ENCODE results near the gene MRPL22. TPM values are rescaled to one million over a fixed set of nuclear protein-coding genes. Genes with fewer than 3 reads are reported as not detected.

Gene MRPL22
- total RNA-seq, 1 experiment from 2014 or later, result 94.0 TPM

DNA sequence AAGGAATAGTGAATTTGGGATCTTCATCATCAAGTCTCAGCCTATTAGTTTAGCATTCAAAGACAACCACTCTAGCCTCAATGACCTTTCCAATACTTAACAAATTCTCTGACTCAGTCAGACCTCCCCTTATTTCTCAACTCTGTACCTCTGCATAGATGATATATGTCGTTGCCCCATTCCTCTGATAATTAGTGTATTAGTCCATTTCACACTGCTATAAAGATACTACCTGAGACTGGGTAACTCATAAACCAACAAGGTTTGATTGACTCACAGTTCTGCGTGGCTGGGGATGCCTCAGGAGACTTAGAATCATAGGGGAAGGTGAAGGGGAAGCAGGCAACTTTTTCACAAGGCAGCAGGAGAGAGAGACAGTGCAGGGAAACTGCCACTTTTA lies 8.9 kb downstream of the MRPL22 start:
- H2AFZ ChIP-seq, result no peak overlapping the region
- no peak overlapping the region for H3K27ac ChIP-seq
- POLR2A ChIA-PET (ENCODE audit: unreplicated experiment), result no interaction called here
- H3K9me3 ChIP-seq (ENCODE audit: insufficient read depth, low read depth), result no peaks in the 10 kb centered on the region
- TF ChIP-seq EZH2 (IDR thresholded peaks at IDR 0.05; ENCODE audit: low read depth) (no peak), CTCF (conservative IDR thresholded peaks at IDR 0.05) (no peak)
- no peaks in the 10 kb centered on the region for H3K27me3 ChIP-seq (ENCODE audit: insufficient read depth, low read depth)
- no peaks in the 10 kb centered on the region for H3F3A ChIP-seq (ENCODE audit: insufficient read depth, low read depth)
- H3K4me2 ChIP-seq, result no peak overlapping the region
- DNase-seq, result no peak
- no peaks in the 10 kb centered on the region for H3K9me2 ChIP-seq (ENCODE audit: insufficient read depth)
- H3K4me3 ChIP-seq, result no peak overlapping the region
- intact Hi-C loops (cut with micrococcal nuclease; ENCODE audit: unreplicated experiment), result no loop called here
- CTCF ChIA-PET, result no interaction called here
- peaks cover 5% of the 10 kb centered on the region for H3K36me3 ChIP-seq (ENCODE audit: low read depth)
- H3K79me2 ChIP-seq (ENCODE audit: low read depth), result peaks cover 33% of the 10 kb centered on the region
- peaks cover 23% of the 10 kb centered on the region; the same call in 1 of the 2 replicates for H4K20me1 ChIP-seq (ENCODE audit: insufficient read depth)
- no peaks in the 10 kb centered on the region for H3K4me1 ChIP-seq (replicated peaks; ENCODE audit: insufficient read depth)
- BruUV-seq (replicated peaks), result no TSS peak

GRCh38 chr5:154956712-154957111 lies 15.8 kb downstream of the MRPL22 start:
- CTCF ChIA-PET, result no interaction called here
- DNase-seq, result no peak
- Histone ChIP-seq H3K4me2 (no peak overlapping the region), H3K79me2 (ENCODE audit: low read depth) (no peaks in the 10 kb centered on the region), H3K27ac (no peak overlapping the region), H3K27me3 (ENCODE audit: insufficient read depth, low read depth) (no peaks in the 10 kb centered on the region), H2AFZ (no peak overlapping the region), H3K9me3 (ENCODE audit: insufficient read depth, low read depth) (no peaks in the 10 kb centered on the region), H4K20me1 (ENCODE audit: insufficient read depth) (no peaks in the 10 kb centered on the region), H3K9me2 (ENCODE audit: insufficient read depth) (no peaks in the 10 kb centered on the region), H3K36me3 (ENCODE audit: low read depth) (peaks cover 13% of the 10 kb centered on the region; the same call in 1 of the 2 replicates), H3K4me3 (no peak overlapping the region), H3F3A (ENCODE audit: insufficient read depth, low read depth) (no peaks in the 10 kb centered on the region), H3K4me1 (replicated peaks; ENCODE audit: insufficient read depth) (no peaks in the 10 kb centered on the region)
- no TSS peak for BruUV-seq (replicated peaks)
- intact Hi-C loops (cut with micrococcal nuclease; ENCODE audit: unreplicated experiment), result no loop called here
- POLR2A ChIA-PET (ENCODE audit: unreplicated experiment), result no interaction called here
- TF ChIP-seq CTCF (conservative IDR thresholded peaks at IDR 0.05) (no peak), EZH2 (IDR thresholded peaks at IDR 0.05; ENCODE audit: low read depth) (no peak)

- Histone ChIP-seq H3K27me3 (ENCODE audit: insufficient read depth, low read depth) (no peaks in the 10 kb centered on the region), H4K20me1 (ENCODE audit: insufficient read depth) (peaks cover 6% of the 10 kb centered on the region; the same call in 1 of the 2 replicates), H3K4me2 (no peak overlapping the region), H3F3A (ENCODE audit: insufficient read depth, low read depth) (peaks cover 7% of the 10 kb centered on the region; the same call in 1 of the 2 replicates), H3K36me3 (ENCODE audit: low read depth) (peaks cover 24% of the 10 kb centered on the region; the same call in 1 of the 2 replicates), H3K27ac (no peak overlapping the region), H3K9me2 (ENCODE audit: insufficient read depth) (no peaks in the 10 kb centered on the region), H3K4me3 (no peak overlapping the region), H3K79me2 (ENCODE audit: low read depth) (no peaks in the 10 kb centered on the region), H3K9me3 (ENCODE audit: insufficient read depth, low read depth) (no peaks in the 10 kb centered on the region), H2AFZ (no peak overlapping the region), H3K4me1 (replicated peaks; ENCODE audit: insufficient read depth) (no peaks in the 10 kb centered on the region)
- no TSS peak for BruUV-seq (replicated peaks)
- TF ChIP-seq EZH2 (IDR thresholded peaks at IDR 0.05; ENCODE audit: low read depth) (no peak), CTCF (conservative IDR thresholded peaks at IDR 0.05) (no peak)
- DNase-seq, result peak in 1 of 2 experiments; percentile 37
- intact Hi-C loops (cut with micrococcal nuclease; ENCODE audit: unreplicated experiment), result no loop called here
- POLR2A ChIA-PET (ENCODE audit: unreplicated experiment), result no interaction called here
- CTCF ChIA-PET, result no interaction called here
Observed at GRCh38 chr5:154962494-154962893, 21.6 kb downstream of the MRPL22 start.

Measured in PC-9 (cell line).